H1 (cell line): ENCODE data around the gene COL16A1. TPM values are rescaled to one million over a fixed set of nuclear protein-coding genes. Genes with fewer than 3 reads are reported as not detected.

Experiments
- RXRA ChIP-seq: IDR thresholded peaks from 2 replicates; pipeline ENCODE4 v1.6.1; 2011; ENCODE audit warnings: low read depth, mild to moderate bottlenecking, low read length, moderate library complexity; ENCODE audit not compliant: insufficient read depth
- SAP30 ChIP-seq: fragments of 300-600 bp; sonication (generic); IDR thresholded peaks from 2 replicates; pipeline ENCODE4 v1.7.1; 2012; ENCODE audit warnings: low read length, moderate library complexity, mild to moderate bottlenecking, inconsistent platforms; ENCODE audit not compliant: insufficient read depth, insufficient replicate concordance
- SIN3A ChIP-seq, 2 experiments: IDR thresholded peaks in 1 of 2; conservative IDR thresholded peaks in 1 of 2; 2 replicates each; pipeline ENCODE4 v1.6.1; 2011 to 2012; ENCODE audit warnings: low read length in 2 of 2, improper control_type of control experiment in 1 of 2, low read depth in 1 of 2, mild to moderate bottlenecking in 1 of 2
- SP2 ChIP-seq: IDR thresholded peaks from 2 replicates; pipeline ENCODE4 v1.6.1; 2012; ENCODE audit warnings: mild to moderate bottlenecking, low read length, inconsistent platforms
- polyA plus RNA-seq, 7 experiments: library from polyadenylated mRNA; depleted of rRNA in 3 of 7; stranded (reverse) in 5 of 7; unstranded in 2 of 7; fragments of >200 nt in 5 of 7; fragments of 200-250 nt in 2 of 7; gene quantifications; 1 replicate in 5 of 7; 2 replicates in 1 of 7; 4 replicates in 1 of 7; pipeline versions ENCODE4 v1.2.1 to v1.2.3, GENCODE V29; 2011 to 2013; ENCODE audit warnings: missing spikeins in 2 of 7, mixed read lengths in 2 of 7
- total RNA-seq: library from RNA; stranded (reverse); fragmentation: NEBNext Ultra II Directional; extraction: Animal tissue kit (Norgen Biotek cat#: 25700); gene quantifications from 2 replicates; pipeline ENCODE4 v1.2.1, GENCODE V29; 2021

COL16A1 gene
- total and polyA plus RNA-seq, 2 of the 8 experiments (the other 6 are each of a cell fraction or from before 2014, with no cell fraction given) = 2.0 to 10.5 TPM

GRCh38 chr1:31696242-31696641 lies 7.6 kb downstream of the COL16A1 start (continued):
- TF ChIP-seq SIN3A (conservative IDR thresholded peaks at IDR 0.05 in 1 of 2, IDR thresholded peaks at IDR 0.05 in 1 of 2; ENCODE audit: low read depth in 1 of 2, low read length in 2 of 2) (no peak), SP2 (no peak), RXRA (no peak), SAP30 (no peak)
- TF ChIP-seq, all 59 proteins: peak for 0
